Measurements from ENCODE around the gene ACOXL.
A peak's percentile ranks its signal among the peaks of the same experiment; 100 is the strongest.

The ACOXL gene

GRCh38 chr2:110720547-110720946, 11.8 kb upstream of the ACOXL start:
- Histone ChIP-seq H3K36me3 (ENCODE audit: control insufficient read depth in 1 of 2, insufficient read depth in 2 of 2, low read depth in 1 of 2, low read length in 2 of 2) (no peaks in the 10 kb centered on the region), H2BK5ac (ENCODE audit: low read depth, low read length, poor library complexity, severe bottlenecking) (no peak overlapping the region), H3K9me3 (ENCODE audit: control insufficient read depth, low read length) (no peaks in the 10 kb centered on the region), H2BK12ac (ENCODE audit: low read length in 2 of 2) (no peak overlapping the region), H2BK120ac (ENCODE audit: low read depth, low read length) (no peak overlapping the region), H3K4me3 (ENCODE audit: insufficient read depth in 1 of 2, low read depth in 1 of 2, low read length in 2 of 2) (no peak overlapping the region), H2BK15ac (ENCODE audit: low read depth, poor library complexity, severe bottlenecking) (no peak overlapping the region), H3K79me1 (replicated peaks; ENCODE audit: low read length, poor library complexity, severe bottlenecking) (no peaks in the 10 kb centered on the region), H4K91ac (ENCODE audit: low read length) (peak overlapping the region; percentile 11), H3K23ac (ENCODE audit: low read length in 2 of 2) (no peak overlapping the region), H3K18ac (ENCODE audit: low read depth in 1 of 2, low read length in 2 of 2) (no peak overlapping the region), H2AK5ac (ENCODE audit: low read length, severe bottlenecking) (no peak overlapping the region), H3K4me1 (ENCODE audit: control insufficient read depth, insufficient read depth, low read depth, low read length) (no peaks in the 10 kb centered on the region), H3K27me3 (ENCODE audit: control insufficient read depth in 1 of 2, insufficient read depth in 1 of 2, low read length in 2 of 2) (peaks cover 40 to 61% of the 10 kb centered on the region in 2 experiments), H3K4me2 (ENCODE audit: low read length, poor library complexity, severe bottlenecking) (no peak overlapping the region), H3K9ac (ENCODE audit: low read length) (no peak overlapping the region), H4K8ac (ENCODE audit: low read length) (no peak overlapping the region), H3K4ac (ENCODE audit: low read depth in 1 of 2, low read length in 2 of 2) (no peak overlapping the region), H3K27ac (ENCODE audit: low read length, poor library complexity, severe bottlenecking) (no peak overlapping the region), H3K14ac (ENCODE audit: low read length in 2 of 2) (no peak overlapping the region), H2AFZ (ENCODE audit: low read depth, low read length) (no peak overlapping the region)
- whole genome bisulfite sequencing: 97% methylated on average over 2 of the region's 5 CpGs
- DNase-seq: no peak

GRCh38 chr2:110724820-110725219, 7.6 kb upstream of the ACOXL start:
- H3K36me3 ChIP-seq (ENCODE audit: control insufficient read depth in 1 of 2, insufficient read depth in 2 of 2, low read depth in 1 of 2, low read length in 2 of 2): no peaks in the 10 kb centered on the region
- no peaks in the 10 kb centered on the region for H3K9me3 ChIP-seq (ENCODE audit: control insufficient read depth, low read length)
- H3K9ac ChIP-seq (ENCODE audit: low read length): no peak overlapping the region
- H3K14ac ChIP-seq (ENCODE audit: low read length in 2 of 2): no peak overlapping the region
- H2AK5ac ChIP-seq (ENCODE audit: low read length, severe bottlenecking): no peak overlapping the region
- no peaks in the 10 kb centered on the region for H3K4me1 ChIP-seq (ENCODE audit: control insufficient read depth, insufficient read depth, low read depth, low read length)
- H2BK15ac ChIP-seq (ENCODE audit: low read depth, poor library complexity, severe bottlenecking): no peak overlapping the region
- no peak overlapping the region for H2AFZ ChIP-seq (ENCODE audit: low read depth, low read length)
- no peak overlapping the region for H3K4me2 ChIP-seq (ENCODE audit: low read length, poor library complexity, severe bottlenecking)
- H3K4ac ChIP-seq (ENCODE audit: low read depth in 1 of 2, low read length in 2 of 2): no peak overlapping the region
- H2BK12ac ChIP-seq (ENCODE audit: low read length in 2 of 2): no peak overlapping the region
- 83% methylated on average over 2 of the region's 2 CpGs for WGBS
- no peak overlapping the region for H3K23ac ChIP-seq (ENCODE audit: low read length in 2 of 2)
- H3K79me1 ChIP-seq (replicated peaks; ENCODE audit: low read length, poor library complexity, severe bottlenecking): no peaks in the 10 kb centered on the region
- H2BK120ac ChIP-seq (ENCODE audit: low read depth, low read length): no peak overlapping the region
- no peak overlapping the region for H4K91ac ChIP-seq (ENCODE audit: low read length)
- DNase-seq: no peak
- H3K27me3 ChIP-seq (ENCODE audit: control insufficient read depth in 1 of 2, insufficient read depth in 1 of 2, low read length in 2 of 2): peaks cover 59 to 69% of the 10 kb centered on the region in 2 experiments
- H2BK5ac ChIP-seq (ENCODE audit: low read depth, low read length, poor library complexity, severe bottlenecking): no peak overlapping the region
- no peak overlapping the region for H3K27ac ChIP-seq (ENCODE audit: low read length, poor library complexity, severe bottlenecking)
- H3K18ac ChIP-seq (ENCODE audit: low read depth in 1 of 2, low read length in 2 of 2): no peak overlapping the region
- no peak overlapping the region for H3K4me3 ChIP-seq (ENCODE audit: insufficient read depth in 1 of 2, low read depth in 1 of 2, low read length in 2 of 2)
- H4K8ac ChIP-seq (ENCODE audit: low read length): no peak overlapping the region

- no peak overlapping the region for H2BK5ac ChIP-seq (ENCODE audit: low read depth, low read length, poor library complexity, severe bottlenecking)
- H3K18ac ChIP-seq (ENCODE audit: low read depth in 1 of 2, low read length in 2 of 2): no peak overlapping the region
- H2BK120ac ChIP-seq (ENCODE audit: low read depth, low read length): no peak overlapping the region
- peaks cover 60 to 67% of the 10 kb centered on the region in 2 experiments for H3K27me3 ChIP-seq (ENCODE audit: control insufficient read depth in 1 of 2, insufficient read depth in 1 of 2, low read length in 2 of 2)
- H4K91ac ChIP-seq (ENCODE audit: low read length): peak overlapping the region; percentile 15
- H4K8ac ChIP-seq (ENCODE audit: low read length): no peak overlapping the region
- H2AK5ac ChIP-seq (ENCODE audit: low read length, severe bottlenecking): no peak overlapping the region
- DNase-seq: no peak
- no peaks in the 10 kb centered on the region for H3K79me1 ChIP-seq (replicated peaks; ENCODE audit: low read length, poor library complexity, severe bottlenecking)
- no peak overlapping the region for H3K4ac ChIP-seq (ENCODE audit: low read depth in 1 of 2, low read length in 2 of 2)
- no peak overlapping the region for H2BK12ac ChIP-seq (ENCODE audit: low read length in 2 of 2)
- no peak overlapping the region for H3K27ac ChIP-seq (ENCODE audit: low read length, poor library complexity, severe bottlenecking)
- no peaks in the 10 kb centered on the region for H3K9me3 ChIP-seq (ENCODE audit: control insufficient read depth, low read length)
- no peak overlapping the region for H3K4me2 ChIP-seq (ENCODE audit: low read length, poor library complexity, severe bottlenecking)
- H2BK15ac ChIP-seq (ENCODE audit: low read depth, poor library complexity, severe bottlenecking): no peak overlapping the region
- H2AFZ ChIP-seq (ENCODE audit: low read depth, low read length): no peak overlapping the region
- no peak overlapping the region for H3K23ac ChIP-seq (ENCODE audit: low read length in 2 of 2)
- H3K4me1 ChIP-seq (ENCODE audit: control insufficient read depth, insufficient read depth, low read depth, low read length): no peaks in the 10 kb centered on the region
- no peak overlapping the region for H3K14ac ChIP-seq (ENCODE audit: low read length in 2 of 2)
- WGBS: 90% methylated on average over 9 of the region's 9 CpGs
- H3K4me3 ChIP-seq (ENCODE audit: insufficient read depth in 1 of 2, low read depth in 1 of 2, low read length in 2 of 2): no peak overlapping the region
- no peaks in the 10 kb centered on the region for H3K36me3 ChIP-seq (ENCODE audit: control insufficient read depth in 1 of 2, insufficient read depth in 2 of 2, low read depth in 1 of 2, low read length in 2 of 2)
- H3K9ac ChIP-seq (ENCODE audit: low read length): no peak overlapping the region
Observed at GRCh38 chr2:110725370-110725769, 7.0 kb upstream of the ACOXL start.

- no peak overlapping the region for H2BK120ac ChIP-seq (ENCODE audit: low read depth, low read length)
- 82% methylated on average over 3 of the region's 3 CpGs for WGBS
Observed at GRCh38 chr2:110725859-110726258, 6.5 kb upstream of the ACOXL start.

More at GRCh38 chr2:110725859-110726258, 6.5 kb upstream of the ACOXL start:
- Histone ChIP-seq H3K4me1 (ENCODE audit: control insufficient read depth, insufficient read depth, low read depth, low read length) (no peaks in the 10 kb centered on the region), H3K27me3 (ENCODE audit: control insufficient read depth in 1 of 2, insufficient read depth in 1 of 2, low read length in 2 of 2) (peaks cover 60 to 69% of the 10 kb centered on the region in 2 experiments), H3K27ac (ENCODE audit: low read length, poor library complexity, severe bottlenecking) (no peak overlapping the region), H2BK12ac (ENCODE audit: low read length in 2 of 2) (no peak overlapping the region), H3K36me3 (ENCODE audit: control insufficient read depth in 1 of 2, insufficient read depth in 2 of 2, low read depth in 1 of 2, low read length in 2 of 2) (no peaks in the 10 kb centered on the region), H3K14ac (ENCODE audit: low read length in 2 of 2) (no peak overlapping the region), H3K9me3 (ENCODE audit: control insufficient read depth, low read length) (no peaks in the 10 kb centered on the region), H3K4me3 (ENCODE audit: insufficient read depth in 1 of 2, low read depth in 1 of 2, low read length in 2 of 2) (no peak overlapping the region), H3K9ac (ENCODE audit: low read length) (no peak overlapping the region), H2BK5ac (ENCODE audit: low read depth, low read length, poor library complexity, severe bottlenecking) (no peak overlapping the region), H3K4ac (ENCODE audit: low read depth in 1 of 2, low read length in 2 of 2) (no peak overlapping the region), H4K8ac (ENCODE audit: low read length) (no peak overlapping the region), H3K79me1 (replicated peaks; ENCODE audit: low read length, poor library complexity, severe bottlenecking) (no peaks in the 10 kb centered on the region), H2BK15ac (ENCODE audit: low read depth, poor library complexity, severe bottlenecking) (no peak overlapping the region), H2AFZ (ENCODE audit: low read depth, low read length) (no peak overlapping the region), H2AK5ac (ENCODE audit: low read length, severe bottlenecking) (no peak overlapping the region), H3K23ac (ENCODE audit: low read length in 2 of 2) (no peak overlapping the region), H3K4me2 (ENCODE audit: low read length, poor library complexity, severe bottlenecking) (no peak overlapping the region), H3K18ac (ENCODE audit: low read depth in 1 of 2, low read length in 2 of 2) (no peak overlapping the region), H4K91ac (ENCODE audit: low read length) (no peak overlapping the region)
- DNase-seq: no peak

Measured in mesenchymal stem cell (in vitro differentiated cells and primary cell).